ENCODE measurements around the gene MAEL. TPM values are rescaled to one million over a fixed set of nuclear protein-coding genes. Genes with fewer than 3 reads are reported as not detected.
A peak's percentile ranks its signal among the peaks of the same experiment; 100 is the strongest.

MAEL gene
- total RNA-seq, 1 donor from 2014 or later: 0.33 TPM

- DNase-seq (ENCODE audit: low read depth): no peak
- no peak for TF ChIP-seq CTCF (IDR thresholded peaks at IDR 0.05; ENCODE audit: insufficient read depth, low read length, poor library complexity, severe bottlenecking)
- Histone ChIP-seq H3K4me3 (ENCODE audit: low read depth, low read length) (peak overlapping the region; percentile 60), H3K27me3 (ENCODE audit: control insufficient read depth, insufficient read depth, low read length) (peaks cover 7% of the 10 kb centered on the region), H3K36me3 (ENCODE audit: control insufficient read depth, insufficient read depth, low read length) (no peaks in the 10 kb centered on the region)
Observed at GRCh38 chr1:166974647-166975345, 14.3 kb upstream of the MAEL start.

GRCh38 chr1:166975361-166976129, 13.5 kb upstream of the MAEL start, which contains the start of gene ILDR2:
TSS of gene ILDR2 (minus strand) at chr1:166975540. CDS start at chr1:166975268, 272 bp downstream.
- Histone ChIP-seq H3K4me3 (ENCODE audit: low read depth, low read length) (peak within 1 kb of the TSS; percentile 60), H3K27me3 (ENCODE audit: control insufficient read depth, insufficient read depth, low read length) (peaks cover 7% of the 10 kb centered on the region), H3K36me3 (ENCODE audit: control insufficient read depth, insufficient read depth, low read length) (no peaks in the 10 kb centered on the region)
- DNase-seq (ENCODE audit: low read depth): no peak
- TF ChIP-seq CTCF (IDR thresholded peaks at IDR 0.05; ENCODE audit: insufficient read depth, low read length, poor library complexity, severe bottlenecking): no peak

- DNase-seq (ENCODE audit: low read depth): no peak
- no peak for TF ChIP-seq CTCF (IDR thresholded peaks at IDR 0.05; ENCODE audit: insufficient read depth, low read length, poor library complexity, severe bottlenecking)
- Histone ChIP-seq H3K27me3 (ENCODE audit: control insufficient read depth, insufficient read depth, low read length) (peaks cover 7% of the 10 kb centered on the region), H3K4me3 (ENCODE audit: low read depth, low read length) (no peak overlapping the region), H3K36me3 (ENCODE audit: control insufficient read depth, insufficient read depth, low read length) (no peaks in the 10 kb centered on the region)
Observed at GRCh38 chr1:166977951-166978350, 11.1 kb upstream of the MAEL start.

- no peak for TF ChIP-seq CTCF (IDR thresholded peaks at IDR 0.05; ENCODE audit: insufficient read depth, low read length, poor library complexity, severe bottlenecking)
- Histone ChIP-seq H3K4me3 (ENCODE audit: low read depth, low read length) (no peak overlapping the region), H3K36me3 (ENCODE audit: control insufficient read depth, insufficient read depth, low read length) (no peaks in the 10 kb centered on the region), H3K27me3 (ENCODE audit: control insufficient read depth, insufficient read depth, low read length) (peaks cover 6% of the 10 kb centered on the region)
- no peak for DNase-seq (ENCODE audit: low read depth)
Observed at GRCh38 chr1:166978821-166979220, 10.3 kb upstream of the MAEL start.

GRCh38 chr1:166980383-166980782, 8.7 kb upstream of the MAEL start:
- H3K4me3 ChIP-seq (ENCODE audit: low read depth, low read length): no peak overlapping the region
- TF ChIP-seq CTCF (IDR thresholded peaks at IDR 0.05; ENCODE audit: insufficient read depth, low read length, poor library complexity, severe bottlenecking): no peak
- no peaks in the 10 kb centered on the region for H3K36me3 ChIP-seq (ENCODE audit: control insufficient read depth, insufficient read depth, low read length)
- no peaks in the 10 kb centered on the region for H3K27me3 ChIP-seq (ENCODE audit: control insufficient read depth, insufficient read depth, low read length)
- no peak for DNase-seq (ENCODE audit: low read depth)

Measured in kidney epithelial cell (primary cell).